Hepatic stellate cell (primary cell): ENCODE measurements around the gene ZNF274.
A peak's percentile ranks its signal among the peaks of the same experiment; 100 is the strongest.
"Not testable (repeated sequence)": the region's sequence is repeated elsewhere in the genome, so short reads cannot be mapped to it uniquely, and the experiment has no call there.

Experiments
- DNase-seq: peaks from one replicate; pipeline ENCODE4 v3.0.0; 2011; ENCODE audit warnings: low spot score

ZNF274 gene

GRCh38 chr19:58212336-58213074 lies 29.6 kb downstream of the ZNF274 start:
- no peak for DNase-seq

GRCh38 chr19:58213075-58213369 lies 30.2 kb downstream of the ZNF274 start:
- no peak for DNase-seq

- no peak for DNase-seq
These were observed 34.2 kb downstream of the ZNF274 start for GRCh38 chr19:58217069-58217481.

- no peak for DNase-seq
These were observed 34.9 kb downstream of the ZNF274 start for GRCh38 chr19:58217607-58218391.

GRCh38 chr19:58218899-58219298 lies 36.0 kb downstream of the ZNF274 start:
- no peak for DNase-seq

GRCh38 chr19:58227964-58228584 lies 45.2 kb downstream of the ZNF274 start:
- no peak for DNase-seq

GRCh38 chr19:58228585-58229254 lies 45.9 kb downstream of the ZNF274 start, which contains the start of gene ZNF544:
Gene ZNF544 (plus strand): TSS chr19:58228914. CDS start chr19:58244024, 15,110 bp downstream.
- DNase-seq = peak; percentile 86

GRCh38 chr19:58229255-58229639 lies 46.4 kb downstream of the ZNF274 start:
- DNase-seq = peak; percentile 37

GRCh38 chr19:58237324-58237723 lies 54.5 kb downstream of the ZNF274 start:
- DNase-seq = no peak

GRCh38 chr19:58243351-58243750 lies 60.5 kb downstream of the ZNF274 start:
- DNase-seq = no peak

- DNase-seq = no peak
These were observed 66.0 kb downstream of the ZNF274 start for GRCh38 chr19:58248886-58249285.

- no peak for DNase-seq
These were observed 69.3 kb downstream of the ZNF274 start for GRCh38 chr19:58252102-58252685.

GRCh38 chr19:58258259-58258658 lies 75.4 kb downstream of the ZNF274 start:
- DNase-seq = not testable (repeated sequence)

- DNase-seq = no peak
These were observed 78.7 kb downstream of the ZNF274 start for GRCh38 chr19:58261600-58261967.

GRCh38 chr19:58261968-58262921 lies 79.4 kb downstream of the ZNF274 start:
- no peak for DNase-seq

- no peak for DNase-seq
These were observed 80.0 kb downstream of the ZNF274 start for GRCh38 chr19:58262922-58263296.
